ENCODE data around the gene ALB.

The ALB gene

GRCh38 chr4:73445383-73446335 is 41.6 kb downstream of the ALB start:
- no peak overlapping the region for H3K27ac ChIP-seq
- TF ChIP-seq CTCF (conservative IDR thresholded peaks at IDR 0.05; ENCODE audit: low read depth): no peak
- DNase-seq (ENCODE audit: low spot score): no peak
- ChIA-PET CTCF (interaction anchor here (0.6 to 1.6 kb wide), 13 partner anchors 10 to 408 kb away, joined by 3 to 14 read pairs (median 3); no protein-coding TSS in a partner anchor), POLR2A (ENCODE audit: low non-redundant PET) (no interaction called here)

DNA sequence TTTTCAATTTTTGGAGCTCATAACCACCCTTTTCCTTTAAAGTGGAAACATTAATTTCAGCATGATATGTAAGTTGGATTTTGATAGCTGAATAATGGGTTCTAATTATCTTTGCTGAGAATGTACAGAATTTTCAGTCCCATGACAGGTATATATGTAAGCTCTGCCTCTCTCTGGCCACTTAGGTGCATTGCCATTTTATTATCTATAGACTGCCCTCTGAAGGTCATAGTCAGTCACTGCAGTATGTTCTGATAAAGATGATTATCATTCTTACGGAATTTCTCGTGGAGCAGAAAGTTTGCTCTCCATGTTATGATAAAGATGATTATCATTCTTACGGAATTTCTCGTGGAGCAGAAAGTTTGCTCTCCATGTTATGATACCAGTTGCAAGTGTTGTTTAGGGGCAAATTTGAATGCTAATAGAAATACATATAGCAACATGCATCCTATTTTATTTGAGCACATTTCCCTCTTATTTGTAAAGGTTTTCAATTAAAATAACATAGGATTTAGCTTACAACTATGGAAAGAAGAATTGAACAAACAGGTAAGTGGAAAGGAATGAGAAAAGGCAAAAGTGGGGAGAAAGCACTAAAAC is 42.4 kb downstream of the ALB start:
- peak; percentile 76 for TF ChIP-seq CTCF (conservative IDR thresholded peaks at IDR 0.05; ENCODE audit: low read depth)
- DNase-seq (ENCODE audit: low spot score): peak; percentile 45
- no peak overlapping the region for H3K27ac ChIP-seq
- POLR2A ChIA-PET (ENCODE audit: low non-redundant PET): no interaction called here
- CTCF ChIA-PET: interaction anchor here (0.6 to 1.6 kb wide), 14 partner anchors 9 to 408 kb away, joined by 3 to 14 read pairs (median 3); no protein-coding TSS in a partner anchor

GRCh38 chr4:73447671-73448070 is 43.6 kb downstream of the ALB start:
- TF ChIP-seq CTCF (conservative IDR thresholded peaks at IDR 0.05; ENCODE audit: low read depth): no peak
- DNase-seq (ENCODE audit: low spot score): no peak
- POLR2A ChIA-PET (ENCODE audit: low non-redundant PET): no interaction called here
- no peak overlapping the region for H3K27ac ChIP-seq
- CTCF ChIA-PET: interaction anchor here (0.6 to 0.7 kb wide), 2 partner anchors 103 to 146 kb away, joined by 3 to 7 read pairs; no protein-coding TSS in a partner anchor

DNA sequence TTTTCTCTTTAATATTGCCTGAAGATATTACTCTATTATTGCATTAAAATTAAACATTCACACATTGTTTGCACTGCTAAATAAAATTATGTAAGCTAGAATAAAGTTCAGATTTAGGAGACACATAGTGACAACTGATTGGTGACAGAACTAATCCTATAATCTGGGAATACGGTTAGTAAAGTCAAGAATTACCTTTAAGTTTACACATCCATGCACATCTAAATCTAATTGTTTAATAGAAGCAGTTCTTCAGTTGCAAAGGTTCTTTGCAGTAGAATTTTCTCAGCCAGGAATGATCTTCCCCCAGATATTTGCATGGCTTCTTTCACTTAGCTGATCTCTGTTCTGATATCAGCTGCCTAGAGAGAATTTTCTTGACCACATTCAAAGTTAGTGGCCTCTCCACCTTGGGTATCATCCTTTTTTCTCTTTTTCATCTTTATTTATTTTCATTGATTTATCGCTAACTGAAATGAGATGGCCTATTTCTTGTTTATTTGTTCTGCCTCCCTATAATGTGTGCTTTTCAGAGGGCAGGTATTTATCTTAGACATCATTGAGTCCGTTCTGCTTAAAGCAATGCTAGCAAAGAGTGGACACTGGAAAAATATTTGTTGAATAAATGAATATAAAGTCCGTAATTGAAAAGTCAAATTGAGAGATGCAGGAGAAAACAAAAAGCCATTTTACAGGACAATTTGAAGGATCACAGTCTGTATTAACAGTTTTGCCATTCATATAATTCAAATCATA is 44.5 kb downstream of the ALB start:
- POLR2A ChIA-PET (ENCODE audit: low non-redundant PET): no interaction called here
- H3K27ac ChIP-seq: no peak overlapping the region
- no peak for TF ChIP-seq CTCF (conservative IDR thresholded peaks at IDR 0.05; ENCODE audit: low read depth)
- CTCF ChIA-PET: no interaction called here
- DNase-seq (ENCODE audit: low spot score): no peak

GRCh38 chr4:73450398-73451004 is 46.4 kb downstream of the ALB start:
- peak; percentile 26 for DNase-seq (ENCODE audit: low spot score)
- TF ChIP-seq CTCF (conservative IDR thresholded peaks at IDR 0.05; ENCODE audit: low read depth): no peak
- ChIA-PET POLR2A (ENCODE audit: low non-redundant PET) (no interaction called here), CTCF (no interaction called here)
- peak overlapping the region; percentile 63 for H3K27ac ChIP-seq

GRCh38 chr4:73451404-73451803 is 47.3 kb downstream of the ALB start:
- POLR2A ChIA-PET (ENCODE audit: low non-redundant PET): no interaction called here
- H3K27ac ChIP-seq: no peak overlapping the region
- no peak for DNase-seq (ENCODE audit: low spot score)
- CTCF ChIA-PET: no interaction called here
- TF ChIP-seq CTCF (conservative IDR thresholded peaks at IDR 0.05; ENCODE audit: low read depth): no peak
